GM23338 (cell line): Measurements from ENCODE around the gene HOXC5. TPM values are rescaled to one million over a fixed set of nuclear protein-coding genes. Genes with fewer than 3 reads are reported as not detected.
"Not testable (repeated sequence)": the region's sequence is repeated elsewhere in the genome, so short reads cannot be mapped to it uniquely, and the experiment has no call there.

ENCODE experiments used
- ATAC-seq: fragments of 200-7000 bp; cut with Tn5 transposase; 3 replicates; pipeline ENCODE4 v1.9.1; 2020
- DNase-seq: peaks from one replicate; pipeline ENCODE4 v3.0.0-alpha.2; 2015; ENCODE audit warnings: low spot score
- H2AFZ ChIP-seq: fragments of 200-600 bp; sonication (generic); 2 replicates; pipeline ENCODE4 v1.8.0; 2016; ENCODE audit warnings: antibody characterized with exemption, mild to moderate bottlenecking, moderate library complexity
- H3F3A ChIP-seq: fragments of 200-600 bp; sonication (generic); replicated peaks from 2 replicates; pipeline ENCODE4 v1.8.0; 2017; ENCODE audit warnings: antibody characterized with exemption, mixed run types, low read depth
- H3K27ac ChIP-seq: fragments of 200-600 bp; sonication (generic); 2 replicates; pipeline ENCODE4 v1.6.1; 2016; ENCODE audit warnings: low read depth
- H3K27me3 ChIP-seq: fragments of 200-600 bp; sonication (generic); 2 replicates; pipeline ENCODE4 v1.8.0; 2016; ENCODE audit warnings: mild to moderate bottlenecking, mixed run types, moderate library complexity; ENCODE audit not compliant: insufficient read depth
- H3K36me3 ChIP-seq: fragments of 200-600 bp; sonication (generic); 2 replicates; pipeline ENCODE4 v1.8.0; 2016; ENCODE audit warnings: mild to moderate bottlenecking; ENCODE audit not compliant: insufficient read depth
- H3K4me1 ChIP-seq: fragments of 200-600 bp; sonication (generic); 2 replicates; pipeline ENCODE4 v1.8.0; 2016; ENCODE audit warnings: mild to moderate bottlenecking, moderate library complexity; ENCODE audit not compliant: insufficient read depth
- H3K4me2 ChIP-seq: fragments of 200-600 bp; sonication (generic); 2 replicates; pipeline ENCODE4 v1.7.1; 2017; ENCODE audit warnings: mixed run types
- H3K4me3 ChIP-seq: fragments of 200-600 bp; sonication (generic); 2 replicates; pipeline ENCODE4 v1.6.1; 2016; ENCODE audit warnings: mixed run types
- H3K79me2 ChIP-seq: fragments of 200-600 bp; sonication (generic); replicated peaks from 2 replicates; pipeline ENCODE4 v1.8.0; 2017; ENCODE audit warnings: mild to moderate bottlenecking; ENCODE audit not compliant: insufficient read depth
- H3K9me2 ChIP-seq: fragments of 200-600 bp; sonication (generic); 2 replicates; pipeline ENCODE4 v1.8.0; 2017; ENCODE audit not compliant: insufficient read depth
- H4K20me1 ChIP-seq: fragments of 200-600 bp; sonication (generic); replicated peaks from 2 replicates; pipeline ENCODE4 v1.8.0; 2017; ENCODE audit warnings: mild to moderate bottlenecking; ENCODE audit not compliant: insufficient read depth
- H3K27ac Mint-ChIP-seq: 2 replicates; pipeline ENCODE4 v1.8.0; 2020; ENCODE audit warnings: inconsistent platforms, mild to moderate bottlenecking, moderate library complexity, mixed read lengths
- H3K27me3 Mint-ChIP-seq: 3 replicates; pipeline ENCODE4 v1.8.0; 2022; ENCODE audit warnings: low read depth, mild to moderate bottlenecking, moderate library complexity, mixed read lengths, inconsistent platforms; ENCODE audit not compliant: insufficient read depth, poor library complexity
- H3K36me3 Mint-ChIP-seq: 3 replicates; pipeline ENCODE4 v1.8.0; 2021; ENCODE audit warnings: low read depth, mild to moderate bottlenecking, inconsistent platforms, moderate library complexity, mixed read lengths
- H3K4me1 Mint-ChIP-seq: 3 replicates; pipeline ENCODE4 v1.8.0; 2020; ENCODE audit warnings: mild to moderate bottlenecking, inconsistent platforms, mixed read lengths
- H3K4me3 Mint-ChIP-seq: 3 replicates; pipeline ENCODE4 v1.8.0; 2021; ENCODE audit warnings: moderate library complexity, mild to moderate bottlenecking, inconsistent platforms, mixed read lengths
- H3K9me3 Mint-ChIP-seq: 3 replicates; pipeline ENCODE4 v1.8.0; 2020; ENCODE audit warnings: moderate library complexity, mild to moderate bottlenecking, inconsistent platforms, mixed read lengths
- EZH2 ChIP-seq: fragments of 200-600 bp; sonication (generic); IDR thresholded peaks from one replicate; pipeline ENCODE4 v1.8.0; 2017; ENCODE audit warnings: antibody characterized with exemption, mild to moderate bottlenecking, low read depth; ENCODE audit not compliant: unreplicated experiment
- EZH2phosphoT487 ChIP-seq: fragments of 200-600 bp; sonication (generic); IDR thresholded peaks from one replicate; pipeline ENCODE4 v1.8.1; 2018; ENCODE audit warnings: antibody characterized with exemption; ENCODE audit not compliant: unreplicated experiment
- polyA plus RNA-seq: library from polyadenylated mRNA; unstranded; fragments of >200 nt; fragmentation: Nextera tagmentation; extraction: Ambion mirVana; gene quantifications from 2 replicates; pipeline ENCODE4 v1.2.1, GENCODE V29; 2016
- total RNA-seq: library from RNA; depleted of rRNA; stranded (reverse); fragments of >200 nt; shearing (Covaris generic); gene quantifications from 2 replicates; pipeline ENCODE4 v1.2.3, GENCODE V29; 2014

HOXC5 gene
- total and polyA plus RNA-seq, 2 experiments from 2014 or later, result not detected

GRCh38 chr12:54080008-54080924 lies 47.4 kb downstream of the HOXC5 start:
- ATAC-seq, H3K36me3 ChIP-seq, H3F3A ChIP-seq, H3K9me3 Mint-ChIP-seq, H4K20me1 ChIP-seq, H3K9me2 ChIP-seq, H3K27ac ChIP-seq, H2AFZ ChIP-seq, H3K27ac Mint-ChIP-seq, H3K36me3 Mint-ChIP-seq, H3K79me2 ChIP-seq: not testable (repeated sequence)
- Mint-ChIP-seq H3K27me3 (peaks cover 93% of the 10 kb centered on the region), H3K4me1 (peaks cover 56% of the 10 kb centered on the region), H3K4me3 (peak overlapping the region; percentile 21; the same call in 1 of the 3 replicates)
- peak; percentile 41 for DNase-seq
- peak; percentile 27 for TF ChIP-seq EZH2phosphoT487
- peak; percentile 82 for TF ChIP-seq EZH2
- Histone ChIP-seq H3K4me2 (peak overlapping the region; percentile 64), H3K27me3 (peaks cover 94% of the 10 kb centered on the region), H3K4me1 (peaks cover 60% of the 10 kb centered on the region), H3K4me3 (peak overlapping the region; percentile 30; the same call in 1 of the 2 replicates)

DNA sequence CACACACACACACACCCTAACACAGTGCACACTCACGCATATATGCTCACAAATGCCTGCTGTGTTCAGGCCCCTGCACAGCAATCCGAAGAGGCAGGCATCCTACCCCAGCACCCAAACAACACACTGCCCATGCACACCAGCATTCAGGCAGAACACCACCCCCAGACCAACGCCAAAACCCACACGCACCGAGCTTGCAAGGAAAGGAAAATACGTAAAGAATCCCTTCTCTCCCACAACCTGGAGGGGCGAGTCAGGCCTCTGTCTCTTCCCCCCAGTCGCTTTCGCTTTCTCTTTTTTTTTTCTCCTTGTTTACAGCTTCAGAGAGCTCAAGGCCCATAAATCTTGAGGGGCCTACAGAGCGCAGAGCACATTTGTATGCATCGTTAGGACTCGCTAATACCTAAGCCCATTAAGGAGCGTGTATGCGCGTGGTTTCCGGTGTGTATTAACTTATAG lies 48.2 kb downstream of the HOXC5 start:
- not testable (repeated sequence) for H2AFZ ChIP-seq, H3K9me2 ChIP-seq, H3F3A ChIP-seq, H3K27ac ChIP-seq, H3K36me3 ChIP-seq, H3K79me2 ChIP-seq, H3K9me3 Mint-ChIP-seq, H3K27ac Mint-ChIP-seq, H4K20me1 ChIP-seq, H3K36me3 Mint-ChIP-seq, ATAC-seq
- Histone ChIP-seq H3K4me3 (peak overlapping the region; percentile 36; the same call in 1 of the 2 replicates), H3K27me3 (peaks cover 98% of the 10 kb centered on the region), H3K4me1 (peaks cover 54% of the 10 kb centered on the region), H3K4me2 (peak overlapping the region; percentile 66)
- peaks cover 96% of the 10 kb centered on the region for H3K27me3 Mint-ChIP-seq
- H3K4me1 Mint-ChIP-seq, result peaks cover 50% of the 10 kb centered on the region
- H3K4me3 Mint-ChIP-seq, result peak overlapping the region; percentile 38; the same call in 2 of the 3 replicates
- peak; percentile 23 for DNase-seq

DNA sequence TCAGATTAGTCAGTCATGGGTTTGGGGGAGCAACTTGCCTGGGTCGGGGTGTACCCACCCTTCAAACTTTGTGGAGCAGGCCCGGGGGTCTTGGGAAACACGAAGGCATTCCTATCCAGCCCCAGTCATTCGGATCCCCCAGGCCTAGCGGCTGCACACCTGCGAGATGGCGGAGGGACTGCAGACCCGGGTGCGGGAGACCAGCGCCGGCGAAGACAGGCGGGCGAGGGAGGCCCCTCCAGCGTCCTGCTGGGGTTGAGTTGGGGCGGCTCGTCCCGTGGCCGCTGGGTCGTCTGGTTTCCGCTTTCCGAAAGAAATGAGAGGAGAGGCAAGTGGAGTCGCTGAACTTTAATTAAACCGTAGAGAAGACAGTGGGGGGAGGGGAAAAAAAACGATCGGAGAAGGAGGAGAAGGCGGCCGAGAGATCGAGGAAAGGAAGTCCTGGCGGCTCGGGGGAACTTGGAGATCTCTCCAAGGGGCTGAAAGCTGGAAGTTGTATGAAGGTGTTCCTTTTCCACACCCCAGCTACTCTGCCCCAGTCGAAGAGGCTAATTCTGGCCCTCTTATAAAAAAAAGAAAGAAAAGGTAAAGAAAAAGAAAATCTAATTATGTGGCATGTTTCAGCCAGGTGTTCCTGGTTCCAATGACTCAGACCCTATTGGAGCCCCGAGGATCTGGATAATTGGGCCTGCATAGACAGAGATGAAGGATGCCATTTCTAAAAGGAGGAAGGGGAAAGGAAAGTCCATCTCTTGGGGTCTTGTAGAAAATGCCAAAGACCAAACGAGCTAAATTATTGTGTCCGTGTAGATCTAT lies 48.9 kb downstream of the HOXC5 start:
- peaks cover 50% of the 10 kb centered on the region for H3K4me1 ChIP-seq
- peaks cover 99% of the 10 kb centered on the region for H3K27me3 ChIP-seq
- not testable (repeated sequence) for H3K36me3 ChIP-seq, H3F3A ChIP-seq, H3K79me2 ChIP-seq, H3K9me2 ChIP-seq, ATAC-seq, H3K36me3 Mint-ChIP-seq, H3K27ac ChIP-seq, H4K20me1 ChIP-seq, H2AFZ ChIP-seq, H3K9me3 Mint-ChIP-seq, H3K27ac Mint-ChIP-seq
- H3K4me2 ChIP-seq, result peak overlapping the region; percentile 66
- TF ChIP-seq EZH2 (peak; percentile 70), EZH2phosphoT487 (peak; percentile 45)
- peak overlapping the region; percentile 41 for H3K4me3 ChIP-seq
- peaks cover 97% of the 10 kb centered on the region for H3K27me3 Mint-ChIP-seq
- H3K4me1 Mint-ChIP-seq, result peaks cover 44% of the 10 kb centered on the region
- peak overlapping the region; percentile 53 for H3K4me3 Mint-ChIP-seq
- DNase-seq, result peak; percentile 78
